ENCODE measurements around the gene DHX8. TPM values are rescaled to one million over a fixed set of nuclear protein-coding genes. Genes with fewer than 3 reads are reported as not detected.

Gene DHX8
- total RNA-seq, 1 experiment from 2014 or later: 53.5 TPM

- no peak overlapping the region for H3K4me3 ChIP-seq (replicated peaks in 1 of 2; ENCODE audit: low read depth in 1 of 2, low read length in 2 of 2)
- ATAC-seq: no peak
- H3K27me3 ChIP-seq (ENCODE audit: insufficient read depth, low read length): no peaks in the 10 kb centered on the region
- ChIA-PET POLR2A (no interaction called here), CTCF (no interaction called here), RAD21 (ENCODE audit: low non-redundant PET in 1 of 2, low total read pairs in 2 of 2, uncharacterized antibody in 2 of 2, unreplicated experiment in 2 of 2) (no interaction called here)
- H3K4me2 ChIP-seq (ENCODE audit: low read length): no peak overlapping the region
- BruUV-seq (replicated peaks): no TSS peak
- H3K36me3 ChIP-seq (ENCODE audit: control insufficient read depth in 1 of 2, insufficient read depth in 2 of 2, low read length in 2 of 2): no peaks in the 10 kb centered on the region
- intact Hi-C loops (cut with micrococcal nuclease): no loop called here
- no peak overlapping the region for H3K27ac ChIP-seq (ENCODE audit: low read depth, low read length)
- no peak overlapping the region for H2AFZ ChIP-seq (ENCODE audit: low read depth, low read length, poor library complexity, severe bottlenecking)
- TF ChIP-seq ZNF274 (IDR thresholded peaks at IDR 0.05; ENCODE audit: low read depth, low read length): no peak
- TF ChIP-seq FOSL1 (IDR thresholded peaks at IDR 0.05; ENCODE audit: low read depth): no peak
- TF ChIP-seq, protein P1, sequence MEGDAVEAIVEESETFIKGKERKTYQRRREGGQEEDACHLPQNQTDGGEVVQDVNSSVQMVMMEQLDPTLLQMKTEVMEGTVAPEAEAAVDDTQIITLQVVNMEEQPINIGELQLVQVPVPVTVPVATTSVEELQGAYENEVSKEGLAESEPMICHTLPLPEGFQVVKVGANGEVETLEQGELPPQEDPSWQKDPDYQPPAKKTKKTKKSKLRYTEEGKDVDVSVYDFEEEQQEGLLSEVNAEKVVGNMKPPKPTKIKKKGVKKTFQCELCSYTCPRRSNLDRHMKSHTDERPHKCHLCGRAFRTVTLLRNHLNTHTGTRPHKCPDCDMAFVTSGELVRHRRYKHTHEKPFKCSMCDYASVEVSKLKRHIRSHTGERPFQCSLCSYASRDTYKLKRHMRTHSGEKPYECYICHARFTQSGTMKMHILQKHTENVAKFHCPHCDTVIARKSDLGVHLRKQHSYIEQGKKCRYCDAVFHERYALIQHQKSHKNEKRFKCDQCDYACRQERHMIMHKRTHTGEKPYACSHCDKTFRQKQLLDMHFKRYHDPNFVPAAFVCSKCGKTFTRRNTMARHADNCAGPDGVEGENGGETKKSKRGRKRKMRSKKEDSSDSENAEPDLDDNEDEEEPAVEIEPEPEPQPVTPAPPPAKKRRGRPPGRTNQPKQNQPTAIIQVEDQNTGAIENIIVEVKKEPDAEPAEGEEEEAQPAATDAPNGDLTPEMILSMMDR (IDR thresholded peaks at IDR 0.05 in 2 of 3, conservative IDR thresholded peaks at IDR 0.05 in 1 of 3; ENCODE audit: borderline replicate concordance in 1 of 3, insufficient read depth in 1 of 3, low read depth in 2 of 3, low read length in 2 of 3): no peak
- TF ChIP-seq POLR2AphosphoS5 (IDR thresholded peaks at IDR 0.05; ENCODE audit: low read depth, low read length): no peak
- no peak for TF ChIP-seq EGR1 (IDR thresholded peaks at IDR 0.05; ENCODE audit: low read depth)
- TF ChIP-seq, protein P2, sequence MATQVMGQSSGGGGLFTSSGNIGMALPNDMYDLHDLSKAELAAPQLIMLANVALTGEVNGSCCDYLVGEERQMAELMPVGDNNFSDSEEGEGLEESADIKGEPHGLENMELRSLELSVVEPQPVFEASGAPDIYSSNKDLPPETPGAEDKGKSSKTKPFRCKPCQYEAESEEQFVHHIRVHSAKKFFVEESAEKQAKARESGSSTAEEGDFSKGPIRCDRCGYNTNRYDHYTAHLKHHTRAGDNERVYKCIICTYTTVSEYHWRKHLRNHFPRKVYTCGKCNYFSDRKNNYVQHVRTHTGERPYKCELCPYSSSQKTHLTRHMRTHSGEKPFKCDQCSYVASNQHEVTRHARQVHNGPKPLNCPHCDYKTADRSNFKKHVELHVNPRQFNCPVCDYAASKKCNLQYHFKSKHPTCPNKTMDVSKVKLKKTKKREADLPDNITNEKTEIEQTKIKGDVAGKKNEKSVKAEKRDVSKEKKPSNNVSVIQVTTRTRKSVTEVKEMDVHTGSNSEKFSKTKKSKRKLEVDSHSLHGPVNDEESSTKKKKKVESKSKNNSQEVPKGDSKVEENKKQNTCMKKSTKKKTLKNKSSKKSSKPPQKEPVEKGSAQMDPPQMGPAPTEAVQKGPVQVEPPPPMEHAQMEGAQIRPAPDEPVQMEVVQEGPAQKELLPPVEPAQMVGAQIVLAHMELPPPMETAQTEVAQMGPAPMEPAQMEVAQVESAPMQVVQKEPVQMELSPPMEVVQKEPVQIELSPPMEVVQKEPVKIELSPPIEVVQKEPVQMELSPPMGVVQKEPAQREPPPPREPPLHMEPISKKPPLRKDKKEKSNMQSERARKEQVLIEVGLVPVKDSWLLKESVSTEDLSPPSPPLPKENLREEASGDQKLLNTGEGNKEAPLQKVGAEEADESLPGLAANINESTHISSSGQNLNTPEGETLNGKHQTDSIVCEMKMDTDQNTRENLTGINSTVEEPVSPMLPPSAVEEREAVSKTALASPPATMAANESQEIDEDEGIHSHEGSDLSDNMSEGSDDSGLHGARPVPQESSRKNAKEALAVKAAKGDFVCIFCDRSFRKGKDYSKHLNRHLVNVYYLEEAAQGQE (IDR thresholded peaks at IDR 0.05; ENCODE audit: low read depth): no peak
- no peak for TF ChIP-seq RAD21 (IDR thresholded peaks at IDR 0.05; ENCODE audit: low read depth)
- H3K4me1 ChIP-seq (ENCODE audit: control insufficient read depth in 1 of 2, insufficient read depth in 2 of 2, low read length in 2 of 2): peaks cover 0 to 7% of the 10 kb centered on the region in 2 experiments; a peak in 1 of 4 replicates
- H3K9ac ChIP-seq (ENCODE audit: low read length): no peak overlapping the region
- no peaks in the 10 kb centered on the region for H4K20me1 ChIP-seq (ENCODE audit: insufficient read depth)
- no peaks in the 10 kb centered on the region for H3K9me3 ChIP-seq (ENCODE audit: control insufficient read depth in 1 of 2, insufficient read depth in 1 of 2, low read depth in 1 of 2, low read length in 2 of 2)
- H3K79me2 ChIP-seq (ENCODE audit: insufficient read depth, low read length): no peaks in the 10 kb centered on the region
- no peak for DNase-seq (ENCODE audit: low read depth, low spot score)
- H3K9me2 ChIP-seq (ENCODE audit: insufficient read depth): no peaks in the 10 kb centered on the region
Measured at GRCh38 chr17:43448720-43449469, 34.9 kb upstream of the DHX8 start.

Measured in HCT116 (cell line).